BE2C (cell line): ENCODE results near the gene CLDN1.

Experiments used
- DNase-seq: peaks from one replicate; pipeline ENCODE4 v3.0.0-alpha.2; 2020
- H3K27me3 ChIP-seq: fragments of 250-450 bp; sonication (Bioruptor Pico); 2 replicates; pipeline ENCODE4 v1.5.1; 2020; ENCODE audit warnings: mild to moderate bottlenecking
- H3K36me3 ChIP-seq: fragments of 250-450 bp; sonication (Bioruptor Pico); 2 replicates; pipeline ENCODE4 v1.5.1; 2020; ENCODE audit warnings: mild to moderate bottlenecking
- H3K4me1 ChIP-seq: fragments of 250-450 bp; sonication (Bioruptor Pico); 2 replicates; pipeline ENCODE4 v1.5.1; 2020
- H3K4me3 ChIP-seq: 2 replicates; pipeline ENCODE4 v1.5.1; 2011; ENCODE audit warnings: low read depth, low read length
- H3K9me3 ChIP-seq: fragments of 250-450 bp; sonication (Bioruptor Pico); 2 replicates; pipeline ENCODE4 v1.5.1; 2020
- TF ChIP-seq, protein P1 (sequence below): IDR thresholded peaks from 2 replicates; pipeline ENCODE4 v1.5.1; 2012; ENCODE audit warnings: mild to moderate bottlenecking, low read depth, low read length

Gene CLDN1

DNA sequence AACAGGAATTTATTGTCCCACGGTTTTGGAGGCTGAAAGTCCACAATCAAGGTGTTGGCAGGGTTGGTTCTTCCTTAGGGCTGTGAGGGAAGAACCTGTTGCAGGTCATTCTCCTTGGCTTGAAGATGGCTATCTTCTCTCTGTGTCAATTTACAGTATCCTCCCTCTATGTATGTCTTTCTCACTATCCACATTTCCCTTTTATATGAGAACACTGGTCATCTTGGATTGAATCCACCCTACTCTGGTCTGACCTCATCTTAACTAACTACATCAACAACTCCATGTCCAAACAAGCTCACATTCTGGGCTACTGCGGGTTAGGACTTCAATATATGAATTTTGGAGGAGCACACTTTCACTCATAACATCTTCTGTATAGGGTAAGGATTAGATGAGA is 61.9 kb downstream of the CLDN1 start:
- no peak for DNase-seq
- Histone ChIP-seq H3K4me3 (no peak overlapping the region), H3K36me3 (no peaks in the 10 kb centered on the region), H3K27me3 (no peaks in the 10 kb centered on the region), H3K9me3 (no peaks in the 10 kb centered on the region), H3K4me1 (no peaks in the 10 kb centered on the region)
- TF ChIP-seq, protein P1, sequence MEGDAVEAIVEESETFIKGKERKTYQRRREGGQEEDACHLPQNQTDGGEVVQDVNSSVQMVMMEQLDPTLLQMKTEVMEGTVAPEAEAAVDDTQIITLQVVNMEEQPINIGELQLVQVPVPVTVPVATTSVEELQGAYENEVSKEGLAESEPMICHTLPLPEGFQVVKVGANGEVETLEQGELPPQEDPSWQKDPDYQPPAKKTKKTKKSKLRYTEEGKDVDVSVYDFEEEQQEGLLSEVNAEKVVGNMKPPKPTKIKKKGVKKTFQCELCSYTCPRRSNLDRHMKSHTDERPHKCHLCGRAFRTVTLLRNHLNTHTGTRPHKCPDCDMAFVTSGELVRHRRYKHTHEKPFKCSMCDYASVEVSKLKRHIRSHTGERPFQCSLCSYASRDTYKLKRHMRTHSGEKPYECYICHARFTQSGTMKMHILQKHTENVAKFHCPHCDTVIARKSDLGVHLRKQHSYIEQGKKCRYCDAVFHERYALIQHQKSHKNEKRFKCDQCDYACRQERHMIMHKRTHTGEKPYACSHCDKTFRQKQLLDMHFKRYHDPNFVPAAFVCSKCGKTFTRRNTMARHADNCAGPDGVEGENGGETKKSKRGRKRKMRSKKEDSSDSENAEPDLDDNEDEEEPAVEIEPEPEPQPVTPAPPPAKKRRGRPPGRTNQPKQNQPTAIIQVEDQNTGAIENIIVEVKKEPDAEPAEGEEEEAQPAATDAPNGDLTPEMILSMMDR, result no peak

DNA sequence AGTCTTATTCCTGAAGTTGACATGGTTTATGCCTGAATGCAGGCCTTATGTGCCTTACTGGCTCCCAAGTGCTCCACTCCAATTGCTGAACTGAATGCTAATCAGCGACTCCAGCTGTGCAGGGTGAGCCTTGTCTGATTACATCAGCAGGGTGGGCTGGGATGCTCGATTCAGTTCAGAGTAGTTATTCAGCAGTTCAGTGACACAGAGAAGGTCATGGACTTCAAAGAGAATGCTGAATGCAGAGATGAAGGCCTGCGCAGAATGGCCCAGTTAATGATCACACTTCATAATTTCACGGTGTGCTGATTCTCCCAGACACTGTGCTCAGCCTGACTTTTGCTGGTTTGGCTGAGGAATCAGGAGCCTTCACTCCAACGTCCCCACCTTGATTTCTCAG is 63.6 kb downstream of the CLDN1 start:
- Histone ChIP-seq H3K4me1 (no peaks in the 10 kb centered on the region), H3K4me3 (no peak overlapping the region), H3K27me3 (no peaks in the 10 kb centered on the region), H3K9me3 (no peaks in the 10 kb centered on the region), H3K36me3 (no peaks in the 10 kb centered on the region)
- no peak for DNase-seq
- TF ChIP-seq, protein P1, result no peak
